GM21717 (cell line): Measurements from ENCODE around the gene ECT2L.
"Not testable (repeated sequence)": the region's sequence is repeated elsewhere in the genome, so short reads cannot be mapped to it uniquely, and the experiment has no call there.

Experiments
- ATAC-seq: cut with Tn5 transposase; IDR thresholded peaks from one replicate; pipeline ENCODE4 v1.9.1; 2021; ENCODE audit warnings: mild to moderate bottlenecking, moderate library complexity; ENCODE audit not compliant: unreplicated experiment

Gene ECT2L

GRCh38 chr6:138926579-138926978 lies 130.7 kb downstream of the ECT2L start:
- no peak for ATAC-seq

GRCh38 chr6:138931660-138932059 lies 135.8 kb downstream of the ECT2L start:
- no peak for ATAC-seq

- not testable (repeated sequence) for ATAC-seq
Measured at GRCh38 chr6:138936873-138937272, 141.0 kb downstream of the ECT2L start.

DNA sequence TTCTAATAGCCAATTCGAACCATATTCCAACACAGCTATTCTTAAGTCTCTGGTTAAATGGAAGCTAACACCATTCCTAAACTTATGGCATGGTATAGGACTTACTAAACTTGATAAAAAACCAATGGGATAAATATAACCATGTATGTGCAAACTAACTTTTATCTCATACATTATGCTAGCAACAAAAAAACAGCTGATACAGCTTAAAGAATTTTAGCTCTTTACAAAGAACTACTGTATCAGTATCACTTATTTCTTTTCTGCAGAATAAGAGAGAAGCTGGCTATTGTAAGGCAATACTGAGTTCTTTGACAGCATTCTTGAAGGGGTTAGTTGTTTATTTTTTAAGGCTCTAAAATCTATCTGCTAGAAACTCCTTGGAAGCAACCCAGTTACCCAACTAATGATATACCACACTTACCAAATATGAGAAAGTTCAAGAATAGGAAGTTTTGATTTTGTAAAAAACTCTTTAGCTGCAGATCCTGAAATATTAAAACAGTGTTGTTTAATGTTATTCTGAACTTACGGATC lies 147.3 kb downstream of the ECT2L start:
- no peak for ATAC-seq

DNA sequence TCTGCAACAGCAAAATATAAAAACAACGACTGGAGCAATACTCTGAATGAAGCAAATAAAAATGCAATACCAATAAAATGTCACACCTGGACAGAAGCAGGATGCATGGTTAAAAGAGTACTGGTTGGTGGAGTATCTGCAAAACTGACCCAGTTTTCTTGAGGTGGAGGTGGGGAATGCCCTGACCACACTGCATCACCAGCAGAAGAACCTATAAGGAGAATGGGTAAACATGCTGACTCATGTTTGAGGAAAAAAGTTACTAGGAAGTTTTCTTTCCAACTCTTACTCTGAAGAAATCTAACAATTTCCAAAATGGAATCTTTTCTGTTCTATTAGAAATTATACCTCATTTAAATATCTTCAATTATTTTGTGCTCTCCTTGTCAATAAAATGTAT lies 148.5 kb downstream of the ECT2L start:
- ATAC-seq, result no peak

- no peak for ATAC-seq
Measured at GRCh38 chr6:138945354-138945753, 149.5 kb downstream of the ECT2L start.

- ATAC-seq, result no peak
Measured at GRCh38 chr6:138948004-138948403, 152.1 kb downstream of the ECT2L start.

- ATAC-seq, result no peak
Measured at GRCh38 chr6:138948546-138949179, 152.8 kb downstream of the ECT2L start.

GRCh38 chr6:138953451-138953850 lies 157.6 kb downstream of the ECT2L start:
- ATAC-seq, result no peak
